Measurements from ENCODE around the gene GALNT18. TPM values are rescaled to one million over a fixed set of nuclear protein-coding genes. Genes with fewer than 3 reads are reported as not detected.

Gene GALNT18
- total RNA-seq, 1 donor, result 4.7 TPM

DNA sequence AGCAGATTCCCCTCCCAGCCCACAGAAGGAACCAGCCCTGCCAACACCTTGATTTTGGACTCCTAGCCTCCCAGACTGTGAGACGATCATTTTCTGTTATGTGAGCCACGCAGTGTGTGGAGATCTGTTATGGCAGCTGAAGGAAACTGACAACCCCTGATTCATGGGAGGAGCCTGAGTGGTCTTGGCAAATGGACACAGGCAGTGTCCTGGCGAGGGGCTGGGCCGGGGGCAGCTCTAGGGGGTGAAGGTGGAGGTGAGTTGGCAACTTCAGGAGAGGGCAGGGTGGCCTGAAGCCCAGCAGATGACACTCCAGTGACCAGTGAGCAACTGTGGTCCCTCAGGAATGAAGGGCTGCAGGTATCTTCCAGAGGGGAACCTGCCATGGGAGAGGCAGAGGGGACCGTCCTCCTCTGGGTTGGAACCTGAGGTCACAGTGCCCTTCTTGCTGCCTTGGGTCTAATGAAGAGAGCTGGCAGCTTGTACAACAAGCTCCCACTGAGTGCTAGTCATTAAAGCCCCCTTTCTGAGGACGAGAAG is 351.5 kb downstream of the GALNT18 start:
- no peaks in the 10 kb centered on the region for H4K20me1 ChIP-seq (ENCODE audit: insufficient read depth, low read length)
- no peaks in the 10 kb centered on the region for H3K9me3 ChIP-seq (ENCODE audit: low read depth, low read length)
- H3K36me3 ChIP-seq (ENCODE audit: insufficient read depth, low read length), result no peaks in the 10 kb centered on the region
- no peak overlapping the region for H3K27ac ChIP-seq (ENCODE audit: low read depth, low read length)
- no peaks in the 10 kb centered on the region for H3K4me1 ChIP-seq (ENCODE audit: insufficient read depth, low read length)
- no peak overlapping the region for H3K4me3 ChIP-seq (ENCODE audit: insufficient read depth, low read length)
- TF ChIP-seq, protein P1, sequence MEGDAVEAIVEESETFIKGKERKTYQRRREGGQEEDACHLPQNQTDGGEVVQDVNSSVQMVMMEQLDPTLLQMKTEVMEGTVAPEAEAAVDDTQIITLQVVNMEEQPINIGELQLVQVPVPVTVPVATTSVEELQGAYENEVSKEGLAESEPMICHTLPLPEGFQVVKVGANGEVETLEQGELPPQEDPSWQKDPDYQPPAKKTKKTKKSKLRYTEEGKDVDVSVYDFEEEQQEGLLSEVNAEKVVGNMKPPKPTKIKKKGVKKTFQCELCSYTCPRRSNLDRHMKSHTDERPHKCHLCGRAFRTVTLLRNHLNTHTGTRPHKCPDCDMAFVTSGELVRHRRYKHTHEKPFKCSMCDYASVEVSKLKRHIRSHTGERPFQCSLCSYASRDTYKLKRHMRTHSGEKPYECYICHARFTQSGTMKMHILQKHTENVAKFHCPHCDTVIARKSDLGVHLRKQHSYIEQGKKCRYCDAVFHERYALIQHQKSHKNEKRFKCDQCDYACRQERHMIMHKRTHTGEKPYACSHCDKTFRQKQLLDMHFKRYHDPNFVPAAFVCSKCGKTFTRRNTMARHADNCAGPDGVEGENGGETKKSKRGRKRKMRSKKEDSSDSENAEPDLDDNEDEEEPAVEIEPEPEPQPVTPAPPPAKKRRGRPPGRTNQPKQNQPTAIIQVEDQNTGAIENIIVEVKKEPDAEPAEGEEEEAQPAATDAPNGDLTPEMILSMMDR (IDR thresholded peaks at IDR 0.05; ENCODE audit: extremely low read depth, low read depth, low read length), result no peak
- no peaks in the 10 kb centered on the region for H3K79me2 ChIP-seq (ENCODE audit: insufficient read depth, low read length)
- no peak overlapping the region for H2AFZ ChIP-seq (ENCODE audit: low read length)
- no peaks in the 10 kb centered on the region for H3K27me3 ChIP-seq (ENCODE audit: insufficient read depth, low read length)
- H3K4me2 ChIP-seq (ENCODE audit: insufficient read depth, low read length), result no peak overlapping the region
- no peak for DNase-seq (ENCODE audit: insufficient read length, low spot score, missing footprints)

DNA sequence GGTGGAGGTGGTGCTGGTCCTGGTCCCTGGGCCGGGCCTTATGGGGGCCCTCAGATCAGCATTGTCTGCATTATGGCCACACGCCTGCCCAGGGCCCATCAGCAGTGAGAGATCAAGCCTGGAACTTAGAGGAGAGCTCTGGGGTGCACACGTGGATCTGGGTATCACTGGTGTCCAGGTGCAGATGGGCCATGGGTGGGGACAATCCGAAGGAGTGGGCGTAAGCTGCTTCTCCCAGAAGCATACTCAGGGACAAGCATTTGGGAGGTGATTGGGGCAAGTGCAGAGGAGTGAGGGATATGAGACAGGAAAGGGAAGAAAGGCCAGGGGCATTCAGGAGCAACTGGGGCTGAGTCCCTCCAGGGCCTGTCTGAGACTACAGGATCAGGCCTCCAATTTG is 353.1 kb downstream of the GALNT18 start:
- TF ChIP-seq, protein P1 (IDR thresholded peaks at IDR 0.05; ENCODE audit: extremely low read depth, low read depth, low read length), result no peak
- H3K4me3 ChIP-seq (ENCODE audit: insufficient read depth, low read length), result no peak overlapping the region
- no peak for DNase-seq (ENCODE audit: insufficient read length, low spot score, missing footprints)
- no peaks in the 10 kb centered on the region for H3K79me2 ChIP-seq (ENCODE audit: insufficient read depth, low read length)
- H2AFZ ChIP-seq (ENCODE audit: low read length), result no peak overlapping the region
- no peaks in the 10 kb centered on the region for H4K20me1 ChIP-seq (ENCODE audit: insufficient read depth, low read length)
- no peaks in the 10 kb centered on the region for H3K36me3 ChIP-seq (ENCODE audit: insufficient read depth, low read length)
- no peak overlapping the region for H3K27ac ChIP-seq (ENCODE audit: low read depth, low read length)
- H3K9me3 ChIP-seq (ENCODE audit: low read depth, low read length), result no peaks in the 10 kb centered on the region
- H3K27me3 ChIP-seq (ENCODE audit: insufficient read depth, low read length), result no peaks in the 10 kb centered on the region
- H3K4me2 ChIP-seq (ENCODE audit: insufficient read depth, low read length), result no peak overlapping the region
- no peaks in the 10 kb centered on the region for H3K4me1 ChIP-seq (ENCODE audit: insufficient read depth, low read length)

DNA sequence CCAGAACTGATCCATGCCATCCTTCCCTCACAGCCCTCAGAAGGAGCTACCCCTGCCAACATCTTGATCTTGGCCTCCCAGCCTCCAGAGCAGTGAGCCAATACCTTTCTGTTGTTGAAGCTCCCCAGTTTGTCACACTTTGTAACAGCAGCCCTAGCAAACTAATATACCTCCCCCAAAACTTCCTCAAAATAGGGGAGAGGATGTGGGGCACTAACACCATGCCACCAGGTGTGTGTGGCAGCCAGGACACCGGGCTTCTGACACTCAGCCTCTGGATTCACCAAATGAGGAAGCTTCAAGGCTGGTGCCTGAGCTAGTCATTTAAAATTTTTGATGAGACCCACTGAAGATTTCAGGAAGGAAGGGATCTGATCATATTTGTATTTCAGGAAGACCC is 353.7 kb downstream of the GALNT18 start:
- TF ChIP-seq, protein P1 (IDR thresholded peaks at IDR 0.05; ENCODE audit: extremely low read depth, low read depth, low read length), result no peak
- H3K79me2 ChIP-seq (ENCODE audit: insufficient read depth, low read length), result no peaks in the 10 kb centered on the region
- H3K27ac ChIP-seq (ENCODE audit: low read depth, low read length), result no peak overlapping the region
- DNase-seq (ENCODE audit: insufficient read length, low spot score, missing footprints), result peak; percentile 67
- H3K27me3 ChIP-seq (ENCODE audit: insufficient read depth, low read length), result no peaks in the 10 kb centered on the region
- H3K4me3 ChIP-seq (ENCODE audit: insufficient read depth, low read length), result no peak overlapping the region
- H3K36me3 ChIP-seq (ENCODE audit: insufficient read depth, low read length), result no peaks in the 10 kb centered on the region
- H2AFZ ChIP-seq (ENCODE audit: low read length), result no peak overlapping the region
- H4K20me1 ChIP-seq (ENCODE audit: insufficient read depth, low read length), result no peaks in the 10 kb centered on the region
- no peak overlapping the region for H3K4me2 ChIP-seq (ENCODE audit: insufficient read depth, low read length)
- H3K9me3 ChIP-seq (ENCODE audit: low read depth, low read length), result no peaks in the 10 kb centered on the region
- no peaks in the 10 kb centered on the region for H3K4me1 ChIP-seq (ENCODE audit: insufficient read depth, low read length)

DNA sequence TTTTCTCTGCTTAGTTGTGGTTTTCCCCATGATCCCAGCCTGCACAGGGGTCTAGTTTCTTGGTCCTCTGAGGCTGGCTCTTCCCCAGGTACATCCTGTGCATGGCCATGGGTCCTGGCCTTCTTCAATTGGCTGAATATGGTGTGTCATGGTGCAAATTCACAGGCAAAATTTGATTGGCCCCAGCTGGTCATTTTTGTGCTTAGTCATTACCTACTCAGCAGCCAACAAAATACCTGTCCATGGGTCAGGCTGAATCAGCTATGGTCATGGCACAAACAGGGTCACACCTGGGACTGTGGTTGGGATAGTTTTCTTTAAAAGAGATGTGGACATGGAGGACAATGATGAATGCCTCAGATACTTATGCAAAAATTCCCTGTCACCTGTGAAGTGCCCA is 354.5 kb downstream of the GALNT18 start:
- Histone ChIP-seq H3K79me2 (ENCODE audit: insufficient read depth, low read length) (no peaks in the 10 kb centered on the region), H3K27ac (ENCODE audit: low read depth, low read length) (no peak overlapping the region), H2AFZ (ENCODE audit: low read length) (no peak overlapping the region), H3K36me3 (ENCODE audit: insufficient read depth, low read length) (no peaks in the 10 kb centered on the region), H3K27me3 (ENCODE audit: insufficient read depth, low read length) (no peaks in the 10 kb centered on the region), H3K4me3 (ENCODE audit: insufficient read depth, low read length) (no peak overlapping the region), H3K4me2 (ENCODE audit: insufficient read depth, low read length) (no peak overlapping the region), H3K9me3 (ENCODE audit: low read depth, low read length) (no peaks in the 10 kb centered on the region), H4K20me1 (ENCODE audit: insufficient read depth, low read length) (no peaks in the 10 kb centered on the region), H3K4me1 (ENCODE audit: insufficient read depth, low read length) (no peaks in the 10 kb centered on the region)
- TF ChIP-seq, protein P1 (IDR thresholded peaks at IDR 0.05; ENCODE audit: extremely low read depth, low read depth, low read length), result no peak
- no peak for DNase-seq (ENCODE audit: insufficient read length, low spot score, missing footprints)

All from osteoblast (primary cell).